Gastroesophageal sphincter (tissue), 4 donors: Measurements from ENCODE around the gene NDUFS6. TPM values are rescaled to one million over a fixed set of nuclear protein-coding genes. Genes with fewer than 3 reads are reported as not detected.

Experiments
- ATAC-seq: fragments of 150-250 bp; one replicate; pipeline ENCODE4 v1.9.1; 2016; ENCODE audit warnings: mild to moderate bottlenecking, moderate library complexity
- H3K27ac ChIP-seq, 4 donors: fragments of 200-600 bp; sonication (generic) in 3 of 4; 1 replicate in 3 of 4; 2 replicates in 1 of 4; pipeline ENCODE4 v1.5.1; 2016 to 2019
- H3K27me3 ChIP-seq: fragments of 200-600 bp; sonication (generic); one replicate; pipeline ENCODE4 v1.5.1; 2019
- H3K36me3 ChIP-seq, 2 donors: fragments of 200-600 bp; sonication (generic); one replicate each; pipeline ENCODE4 v1.5.1; 2019; ENCODE audit warnings: control low read depth in 1 of 2
- H3K4me1 ChIP-seq, 3 donors: fragments of 200-600 bp; sonication (generic); 1 replicate in 2 of 3; 2 replicates in 1 of 3; pipeline ENCODE4 v1.5.1; 2016 to 2019; ENCODE audit warnings: control low read depth in 2 of 3
- H3K4me3 ChIP-seq, 2 donors: fragments of 200-600 bp; sonication (generic); one replicate each; pipeline ENCODE4 v1.5.1; 2019; ENCODE audit warnings: mild to moderate bottlenecking in 1 of 2, moderate library complexity in 1 of 2
- H3K9me3 ChIP-seq, 3 donors: fragments of 200-600 bp; sonication (generic); one replicate each; pipeline ENCODE4 v1.5.1; 2017 to 2019; ENCODE audit warnings: control low read depth in 2 of 3
- EP300 ChIP-seq: sonication (generic); formaldehyde crosslinking; IDR thresholded peaks from one replicate; pipeline ENCODE4 v1.6.1; 2017; ENCODE audit warnings: antibody characterized with exemption, mild to moderate bottlenecking
- POLR2A ChIP-seq, 2 donors: fragments of 450-650 bp; IDR thresholded peaks; one replicate each; pipeline ENCODE4 v1.6.1; 2017; ENCODE audit warnings: antibody characterized with exemption in 2 of 2, mild to moderate bottlenecking in 2 of 2, moderate library complexity in 1 of 2
- POLR2AphosphoS5 ChIP-seq: sonication (generic); formaldehyde crosslinking; IDR thresholded peaks from one replicate; pipeline ENCODE4 v1.6.1; 2017; ENCODE audit warnings: antibody characterized with exemption
- WGBS, 2 donors: methylation state at CpG; one replicate each; pipeline ENCODE4 v1.1.5; 2018; ENCODE audit warnings: low coverage in 1 of 2; 5-methylcytosine and 5-hydroxymethylcytosine counted together
- total RNA-seq, 4 donors: library from RNA; depleted of rRNA; stranded (reverse); fragments of >200 nt; gene quantifications; one replicate each; pipeline ENCODE4 v1.1.0, GENCODE V29; 2016
- TF ChIP-seq, protein P1 (sequence below), 4 experiments: fragments of 200-600 bp in 2 of 4; fragments of 450-650 bp in 2 of 4; sonication (generic) in 1 of 4; IDR thresholded peaks; one replicate each; pipeline ENCODE4 v1.5.1; 2017 to 2019; ENCODE audit warnings: antibody characterized with exemption in 4 of 4, mild to moderate bottlenecking in 2 of 4, moderate library complexity in 2 of 4

NDUFS6 gene
- total RNA-seq, 4 donors from 2014 or later, result 44.6 to 82.9 (median 51.6) TPM

DNA sequence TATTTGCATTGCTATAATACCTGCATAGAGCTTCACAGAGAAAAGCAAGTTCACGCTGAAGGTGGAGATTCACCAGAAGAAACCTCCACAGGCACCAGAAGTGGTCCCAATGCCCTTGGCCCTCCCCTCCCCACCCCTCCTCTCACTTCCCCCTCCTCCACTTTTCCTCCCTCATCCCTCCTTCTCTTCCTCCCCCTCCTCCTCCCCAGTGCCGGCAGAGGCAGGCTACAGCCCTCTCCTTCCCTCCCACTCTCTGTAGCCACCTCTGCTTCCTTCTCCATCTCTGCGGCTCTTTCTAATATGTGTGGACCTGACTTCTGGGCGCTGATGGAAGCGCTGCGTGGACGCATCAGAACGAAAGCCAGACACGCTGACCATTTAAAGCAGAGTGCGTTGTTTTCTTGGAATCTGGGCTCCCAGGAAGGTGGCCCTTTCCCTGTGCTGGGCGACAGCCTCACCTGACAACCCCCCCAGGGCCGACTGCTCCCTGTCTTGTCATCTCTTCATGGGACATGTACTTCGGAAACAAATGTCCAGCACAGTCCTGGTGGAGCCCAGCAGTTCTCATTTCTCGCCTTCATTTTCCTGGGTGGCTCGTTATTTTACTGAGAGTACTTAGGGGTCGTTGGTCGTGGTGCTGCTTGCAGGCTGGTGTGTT lies 29.5 kb downstream of the NDUFS6 start:
- Histone ChIP-seq H3K9me3 (no peaks in the 10 kb centered on the region), H3K4me3 (no peak overlapping the region), H3K27me3 (peaks cover 23% of the 10 kb centered on the region), H3K36me3 (peaks cover 0 to 31% of the 10 kb centered on the region in 2 donors), H3K27ac (no peak overlapping the region), H3K4me1 (no peaks in the 10 kb centered on the region)
- ATAC-seq, result no peak
- TF ChIP-seq POLR2A (IDR thresholded peaks at IDR 0.05), result no peak
- no peak for TF ChIP-seq POLR2AphosphoS5
- TF ChIP-seq, protein P1, sequence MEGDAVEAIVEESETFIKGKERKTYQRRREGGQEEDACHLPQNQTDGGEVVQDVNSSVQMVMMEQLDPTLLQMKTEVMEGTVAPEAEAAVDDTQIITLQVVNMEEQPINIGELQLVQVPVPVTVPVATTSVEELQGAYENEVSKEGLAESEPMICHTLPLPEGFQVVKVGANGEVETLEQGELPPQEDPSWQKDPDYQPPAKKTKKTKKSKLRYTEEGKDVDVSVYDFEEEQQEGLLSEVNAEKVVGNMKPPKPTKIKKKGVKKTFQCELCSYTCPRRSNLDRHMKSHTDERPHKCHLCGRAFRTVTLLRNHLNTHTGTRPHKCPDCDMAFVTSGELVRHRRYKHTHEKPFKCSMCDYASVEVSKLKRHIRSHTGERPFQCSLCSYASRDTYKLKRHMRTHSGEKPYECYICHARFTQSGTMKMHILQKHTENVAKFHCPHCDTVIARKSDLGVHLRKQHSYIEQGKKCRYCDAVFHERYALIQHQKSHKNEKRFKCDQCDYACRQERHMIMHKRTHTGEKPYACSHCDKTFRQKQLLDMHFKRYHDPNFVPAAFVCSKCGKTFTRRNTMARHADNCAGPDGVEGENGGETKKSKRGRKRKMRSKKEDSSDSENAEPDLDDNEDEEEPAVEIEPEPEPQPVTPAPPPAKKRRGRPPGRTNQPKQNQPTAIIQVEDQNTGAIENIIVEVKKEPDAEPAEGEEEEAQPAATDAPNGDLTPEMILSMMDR (IDR thresholded peaks at IDR 0.05), result no peak
- TF ChIP-seq EP300, result no peak
- WGBS, 2 donors, result 71 to 82% methylated on average over 7 to 10 of the region's 17 CpGs

DNA sequence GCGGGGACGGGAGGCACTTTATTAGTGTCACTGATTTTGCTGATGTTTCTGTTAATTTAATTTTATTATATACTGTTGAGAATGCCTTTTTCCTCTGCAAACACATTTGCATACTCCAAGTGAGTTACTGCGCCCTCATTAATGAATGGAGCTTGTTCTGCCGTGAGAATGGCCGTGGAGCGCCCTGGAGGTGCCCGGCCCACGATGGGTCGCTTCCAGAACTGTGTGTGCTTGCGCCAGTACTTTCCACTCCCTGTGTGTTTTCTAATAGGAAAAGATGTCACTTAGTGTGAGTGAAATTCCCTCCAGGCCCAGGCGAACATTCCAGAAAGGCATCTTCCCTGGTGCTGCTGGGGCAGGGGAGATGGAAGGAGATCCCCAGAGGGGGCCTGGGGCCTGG lies 30.1 kb downstream of the NDUFS6 start:
- 80 to 89% methylated on average over 1 to 9 of the region's 11 CpGs for WGBS, 2 donors
- ATAC-seq, result no peak
- Histone ChIP-seq H3K27me3 (peaks cover 23% of the 10 kb centered on the region), H3K9me3 (no peaks in the 10 kb centered on the region), H3K27ac (no peak overlapping the region), H3K4me3 (no peak overlapping the region), H3K36me3 (peaks cover 0 to 27% of the 10 kb centered on the region in 2 donors), H3K4me1 (no peaks in the 10 kb centered on the region)
- no peak for TF ChIP-seq POLR2A (IDR thresholded peaks at IDR 0.05)
- TF ChIP-seq, protein P1 (IDR thresholded peaks at IDR 0.05), result no peak
- TF ChIP-seq POLR2AphosphoS5, result no peak
- no peak for TF ChIP-seq EP300

DNA sequence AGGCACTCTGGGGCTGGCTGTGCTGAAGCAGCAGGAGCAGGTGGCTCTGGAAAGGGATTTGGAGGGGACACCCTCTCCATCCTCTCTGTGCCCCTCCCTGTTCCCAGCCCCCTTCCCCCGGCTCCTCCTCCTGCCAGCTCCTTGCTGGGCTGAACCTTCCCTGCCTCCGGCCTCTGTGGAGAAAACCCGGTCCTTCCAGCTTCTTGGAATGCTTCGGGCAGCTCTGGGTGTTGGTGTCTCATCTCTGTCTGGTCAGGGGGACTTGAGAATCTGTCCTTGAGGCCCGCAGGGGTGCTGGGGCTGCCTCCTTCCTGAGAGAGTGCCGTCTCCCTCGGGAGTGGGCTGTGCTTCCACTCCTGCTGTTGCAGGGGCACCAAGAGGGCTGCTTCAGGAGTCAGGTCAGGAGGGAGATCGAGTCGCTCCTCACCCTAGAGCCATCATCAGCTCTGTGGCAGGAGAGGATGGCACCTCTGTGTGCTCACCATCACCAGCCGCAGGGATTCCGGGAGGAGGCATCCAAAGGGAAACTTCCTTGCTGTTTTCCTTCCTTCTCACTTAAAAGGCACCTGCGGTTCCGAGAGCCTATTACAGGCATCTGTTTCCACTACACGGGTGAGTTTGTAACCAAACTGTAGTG lies 30.6 kb downstream of the NDUFS6 start:
- 33 to 57% methylated on average over 4 of the region's 14 CpGs for WGBS, 2 donors
- Histone ChIP-seq H3K9me3 (no peaks in the 10 kb centered on the region), H3K4me1 (no peaks in the 10 kb centered on the region), H3K4me3 (no peak overlapping the region), H3K27ac (no peak overlapping the region), H3K36me3 (peaks cover 0 to 21% of the 10 kb centered on the region in 2 donors), H3K27me3 (peaks cover 28% of the 10 kb centered on the region)
- ATAC-seq, result no peak
- TF ChIP-seq POLR2A (IDR thresholded peaks at IDR 0.05) (no peak), POLR2AphosphoS5 (no peak)
- TF ChIP-seq, protein P1 (IDR thresholded peaks at IDR 0.05), result no peak

DNA sequence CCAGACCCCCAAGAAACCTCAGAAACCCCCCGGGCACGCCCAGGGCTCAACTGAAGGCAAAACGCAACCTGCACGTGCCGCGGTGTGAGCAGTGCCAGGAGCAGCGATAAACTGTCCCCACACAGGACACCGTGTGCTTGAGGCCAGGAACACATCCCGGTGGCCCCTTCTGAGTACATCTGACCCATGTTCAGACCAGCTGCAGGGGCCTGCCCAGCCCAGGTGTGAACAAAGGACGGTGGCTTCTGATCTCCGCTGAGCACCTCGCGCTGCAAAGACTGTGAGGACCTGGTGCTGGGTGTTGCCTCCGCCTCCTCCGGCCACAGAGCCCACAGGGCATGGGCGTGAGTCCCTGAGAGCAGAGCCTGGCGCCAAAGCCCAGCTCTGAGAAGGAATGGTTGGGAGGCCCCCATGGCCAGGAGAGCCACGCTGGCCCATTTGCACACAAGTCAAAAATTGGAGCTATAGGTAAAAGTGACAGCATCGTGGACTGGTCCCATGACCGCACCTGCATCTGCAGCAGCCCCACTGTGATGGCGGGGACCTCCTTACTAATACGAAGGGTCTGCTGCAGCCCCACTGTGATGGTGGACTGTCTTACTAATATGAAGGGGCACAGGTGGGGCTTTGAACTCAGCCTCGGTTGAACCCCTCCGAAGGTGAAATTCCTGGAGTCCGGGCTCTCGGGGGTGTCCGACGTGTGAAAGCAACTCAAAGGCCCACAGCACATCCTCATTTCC lies 31.5 kb downstream of the NDUFS6 start:
- 81 to 90% methylated on average over 4 to 10 of the region's 28 CpGs for WGBS, 2 donors
- ATAC-seq, result no peak
- Histone ChIP-seq H3K27me3 (peaks cover 37% of the 10 kb centered on the region), H3K9me3 (no peaks in the 10 kb centered on the region), H3K4me1 (no peaks in the 10 kb centered on the region), H3K4me3 (no peak overlapping the region), H3K27ac (no peak overlapping the region), H3K36me3 (peaks cover 0 to 16% of the 10 kb centered on the region in 2 donors)
- TF ChIP-seq EP300, result no peak
- TF ChIP-seq POLR2AphosphoS5, result no peak

DNA sequence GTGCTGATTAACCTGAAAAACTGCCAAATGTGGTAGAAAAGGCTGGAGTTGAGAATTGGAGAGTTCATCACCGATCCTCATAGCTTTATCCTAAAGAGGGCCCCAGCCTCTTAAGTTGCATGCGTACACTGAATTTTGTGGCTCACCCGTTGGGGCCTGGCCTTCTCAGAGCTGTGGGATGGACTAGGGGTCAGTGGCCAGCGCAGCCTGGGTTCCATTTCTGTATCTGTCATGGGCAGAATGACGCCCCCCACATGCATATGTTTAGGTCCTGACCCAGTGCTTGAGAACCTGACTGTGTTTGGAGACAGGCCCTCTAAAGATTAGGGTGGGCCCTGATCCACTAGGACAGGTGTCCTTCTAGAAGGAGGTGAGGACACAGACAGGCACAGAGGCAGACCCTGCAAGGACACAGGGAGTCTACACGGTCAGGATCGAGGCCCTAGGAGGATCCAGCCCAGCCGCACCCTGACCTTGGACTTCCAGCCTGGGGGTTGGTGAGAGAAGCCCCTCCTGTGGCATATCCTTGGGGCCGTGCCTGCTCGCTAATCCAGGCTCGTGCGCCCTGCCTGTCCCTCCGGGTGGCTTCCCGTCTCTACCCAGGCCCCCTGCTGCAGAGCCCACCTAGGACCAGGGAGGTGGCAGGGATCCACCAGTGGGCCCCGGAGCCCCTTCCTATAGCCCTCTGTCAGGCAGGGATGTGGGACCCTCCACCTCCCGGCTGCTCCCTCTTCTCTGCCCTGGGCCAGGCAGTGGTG lies 32.2 kb downstream of the NDUFS6 start:
- no peak for TF ChIP-seq POLR2AphosphoS5
- no peak for TF ChIP-seq EP300
- no peak for TF ChIP-seq POLR2A (IDR thresholded peaks at IDR 0.05)
- TF ChIP-seq, protein P1 (IDR thresholded peaks at IDR 0.05), result no peak
- ATAC-seq, result no peak
- Histone ChIP-seq H3K4me1 (no peaks in the 10 kb centered on the region), H3K27me3 (peaks cover 43% of the 10 kb centered on the region), H3K4me3 (no peak overlapping the region), H3K9me3 (no peaks in the 10 kb centered on the region), H3K27ac (no peak overlapping the region), H3K36me3 (peaks cover 0 to 15% of the 10 kb centered on the region in 2 donors)
- 72% methylated on average over 2 of the region's 16 CpGs; no CpG with 5 or more reads in 1 of the 2 donors for WGBS, 2 donors
